OCI-LY7 (cell line): Measurements from ENCODE around the gene SMO. TPM values are rescaled to one million over a fixed set of nuclear protein-coding genes. Genes with fewer than 3 reads are reported as not detected.

Source experiments
- BruUV-seq: library from RNA; stranded (reverse); fragments of 400-500 nt; replicated peaks from 2 replicates; lab custom pipeline; 2021; lab: Mats Ljungman, UMichigan
- CTCF ChIA-PET: fragments of 300-600 bp; sonication (Branson Sonifier 250); formaldehyde crosslinking; loops from one replicate; lab custom pipeline; 2022; ENCODE audit warnings: antibody characterized with exemption; ENCODE audit not compliant: unreplicated experiment; lab: Charles Lee
- POLR2A ChIA-PET: fragments of 300-600 bp; sonication (Branson Sonifier 250); formaldehyde crosslinking; loops from one replicate; lab custom pipeline; 2022; ENCODE audit warnings: antibody characterized with exemption; lab: Charles Lee
- DNase-seq: peaks from one replicate; pipeline ENCODE4 v3.0.0-alpha.2; 2015; ENCODE audit warnings: low spot score
- H2AFZ ChIP-seq: fragments of 200-600 bp; sonication (generic), shearing (Covaris generic); 2 replicates; pipeline ENCODE4 v1.6.1; 2014; ENCODE audit warnings: mild to moderate bottlenecking, antibody characterized with exemption, low read length, moderate library complexity
- H3K27ac ChIP-seq: fragments of 200-600 bp; sonication (generic); 2 replicates; pipeline ENCODE4 v1.5.1; 2014; ENCODE audit warnings: mixed run types, low read depth, mild to moderate bottlenecking, moderate library complexity, low read length, inconsistent platforms; ENCODE audit not compliant: poor library complexity, severe bottlenecking
- H3K36me3 ChIP-seq: fragments of 200-600 bp; sonication (generic); 2 replicates; pipeline ENCODE4 v1.6.1; 2014; ENCODE audit warnings: mild to moderate bottlenecking, antibody characterized with exemption, low read length, moderate library complexity, mixed read lengths; ENCODE audit not compliant: insufficient read depth
- H3K4me1 ChIP-seq: fragments of 200-600 bp; sonication (generic); 2 replicates; pipeline ENCODE4 v1.5.1; 2014; ENCODE audit warnings: mild to moderate bottlenecking, low read length; ENCODE audit not compliant: insufficient read depth, poor library complexity, severe bottlenecking
- H3K4me2 ChIP-seq: fragments of 200-600 bp; sonication (generic); 2 replicates; pipeline ENCODE4 v1.6.1; 2014; ENCODE audit warnings: mild to moderate bottlenecking, low read length
- H3K4me3 ChIP-seq: fragments of 200-600 bp; sonication (generic); 2 replicates; pipeline ENCODE4 v1.5.1; 2014; ENCODE audit warnings: mild to moderate bottlenecking, low read depth, low read length; ENCODE audit not compliant: poor library complexity, severe bottlenecking
- H3K79me2 ChIP-seq: fragments of 200-600 bp; sonication (generic); 2 replicates; pipeline ENCODE4 v1.6.1; 2016; ENCODE audit warnings: low read depth, mild to moderate bottlenecking, low read length, moderate library complexity, mixed read lengths; ENCODE audit not compliant: insufficient read depth
- H3K9me2 ChIP-seq: fragments of 200-600 bp; sonication (generic); 2 replicates; pipeline ENCODE4 v1.6.1; 2016; ENCODE audit warnings: mild to moderate bottlenecking, low read length, mixed read lengths; ENCODE audit not compliant: insufficient read depth
- H3K9me3 ChIP-seq: fragments of 200-600 bp; sonication (generic); 2 replicates; pipeline ENCODE4 v1.6.1; 2014; ENCODE audit warnings: mild to moderate bottlenecking, mixed run types, low read length, mixed read lengths
- H4K20me1 ChIP-seq: fragments of 200-600 bp; sonication (generic); 2 replicates; pipeline ENCODE4 v1.6.1; 2014; ENCODE audit warnings: mild to moderate bottlenecking, antibody characterized with exemption, low read length, moderate library complexity, mixed read lengths; ENCODE audit not compliant: insufficient read depth
- CTCF ChIP-seq: fragments of 200-600 bp; sonication (generic); conservative IDR thresholded peaks from 2 replicates; pipeline ENCODE4 v1.5.1; 2014; ENCODE audit warnings: mild to moderate bottlenecking, antibody characterized with exemption, low read length, moderate library complexity, mixed read lengths
- EZH2phosphoT487 ChIP-seq: fragments of 200-600 bp; sonication (generic); IDR thresholded peaks from 2 replicates; pipeline ENCODE4 v1.6.1; 2018; ENCODE audit warnings: low read depth, borderline replicate concordance, mild to moderate bottlenecking, mixed run types, antibody characterized with exemption, low read length, moderate library complexity, mixed read lengths
- intact Hi-C: fragments of 100-400 bp; cut with micrococcal nuclease; formaldehyde crosslinking; loops from one replicate; pipeline ENCODE4 v1.10.0; 2022; ENCODE audit not compliant: unreplicated experiment
- total RNA-seq, 2 experiments: library from RNA; depleted of rRNA in 1 of 2; stranded (reverse); fragments of >200 nt in 1 of 2; shearing (Covaris generic) in 1 of 2; gene quantifications; 2 replicates each; pipeline ENCODE4 v1.2.3, GENCODE V29; 2014 to 2022

Gene SMO
- total RNA-seq, 2 experiments from 2014 or later: 0.17 to 0.25 TPM

- no peak overlapping the region for H3K4me2 ChIP-seq
- no peaks in the 10 kb centered on the region for H4K20me1 ChIP-seq
- no peaks in the 10 kb centered on the region for H3K36me3 ChIP-seq
- DNase-seq: no peak
- H2AFZ ChIP-seq: no peak overlapping the region
- intact Hi-C loops: no loop called here
- POLR2A ChIA-PET: interaction anchor here (0.6 kb wide), 1 partner anchor 11 kb away, joined by 5 read pairs; no protein-coding TSS in a partner anchor
- CTCF ChIA-PET: no interaction called here
- no peaks in the 10 kb centered on the region for H3K4me1 ChIP-seq
- TF ChIP-seq EZH2phosphoT487: no peak
- no peak for TF ChIP-seq CTCF
- no TSS peak for BruUV-seq
- no peaks in the 10 kb centered on the region for H3K9me2 ChIP-seq
- no peak overlapping the region for H3K4me3 ChIP-seq
- H3K79me2 ChIP-seq: no peaks in the 10 kb centered on the region
- H3K9me3 ChIP-seq: no peaks in the 10 kb centered on the region
- H3K27ac ChIP-seq: no peak overlapping the region
These were observed 13.8 kb downstream of the SMO start for GRCh38 chr7:129202058-129202777.

GRCh38 chr7:129203050-129203741 is 14.8 kb downstream of the SMO start:
- no peak overlapping the region for H3K4me3 ChIP-seq
- no peak for TF ChIP-seq EZH2phosphoT487
- no peaks in the 10 kb centered on the region for H3K36me3 ChIP-seq
- ChIA-PET POLR2A (interaction anchor here (0.6 to 1.8 kb wide), 3 partner anchors 9 to 1575 kb away, joined by 3 to 6 read pairs (median 4); no protein-coding TSS in a partner anchor), CTCF (no interaction called here)
- no peaks in the 10 kb centered on the region for H3K9me3 ChIP-seq
- H2AFZ ChIP-seq: no peak overlapping the region
- no peak overlapping the region for H3K27ac ChIP-seq
- no peak for DNase-seq
- intact Hi-C loops: no loop called here
- no TSS peak for BruUV-seq
- no peaks in the 10 kb centered on the region for H3K9me2 ChIP-seq
- no peaks in the 10 kb centered on the region for H4K20me1 ChIP-seq
- no peaks in the 10 kb centered on the region for H3K79me2 ChIP-seq
- no peak overlapping the region for H3K4me2 ChIP-seq
- no peaks in the 10 kb centered on the region for H3K4me1 ChIP-seq

- intact Hi-C loops: no loop called here
- Histone ChIP-seq H3K4me2 (no peak overlapping the region), H3K36me3 (no peaks in the 10 kb centered on the region), H3K9me3 (no peaks in the 10 kb centered on the region), H3K4me1 (no peaks in the 10 kb centered on the region), H2AFZ (no peak overlapping the region), H3K4me3 (no peak overlapping the region), H3K79me2 (no peaks in the 10 kb centered on the region), H4K20me1 (no peaks in the 10 kb centered on the region), H3K9me2 (no peaks in the 10 kb centered on the region), H3K27ac (no peak overlapping the region)
- TF ChIP-seq EZH2phosphoT487: no peak
- no peak for DNase-seq
- CTCF ChIA-PET: interaction anchor here (0.6 kb wide), 1 partner anchor 44 kb away, joined by 4 read pairs; no protein-coding TSS in a partner anchor
- no TSS peak for BruUV-seq
- POLR2A ChIA-PET: no interaction called here
These were observed 16.8 kb downstream of the SMO start for GRCh38 chr7:129205126-129205818.
